Measurements from ENCODE around the gene APOC3. TPM values are rescaled to one million over a fixed set of nuclear protein-coding genes. Genes with fewer than 3 reads are reported as not detected.

The APOC3 gene
- total RNA-seq, 1 experiment from 2014 or later, result not detected

- DNase-seq, result no peak
- no TSS peak for BruUV-seq (replicated peaks)
- Histone ChIP-seq H3K4me2 (ENCODE audit: low read length) (no peak overlapping the region), H4K20me1 (ENCODE audit: low read length) (no peaks in the 10 kb centered on the region), H3K4me3 (ENCODE audit: low read length) (no peak overlapping the region), H3K27me3 (ENCODE audit: low read length) (no peaks in the 10 kb centered on the region), H3K4me1 (ENCODE audit: insufficient read depth, low read length) (peaks cover 16% of the 10 kb centered on the region), H3K9me3 (ENCODE audit: low read length) (no peaks in the 10 kb centered on the region), H3K36me3 (ENCODE audit: low read depth, low read length) (peaks cover 33% of the 10 kb centered on the region), H2AFZ (ENCODE audit: low read length) (no peak overlapping the region), H3K79me2 (ENCODE audit: low read length) (no peaks in the 10 kb centered on the region), H3K27ac (ENCODE audit: low read length) (no peak overlapping the region), H3F3A (ENCODE audit: low read length, unreplicated experiment) (no peaks in the 10 kb centered on the region), H3K9ac (ENCODE audit: low read length) (no peak overlapping the region), H3K9me2 (replicated peaks; ENCODE audit: low read length) (no peaks in the 10 kb centered on the region)
- POLR2A ChIA-PET (ENCODE audit: unreplicated experiment), result no interaction called here
- CTCF ChIA-PET, result no interaction called here
- intact Hi-C loops (cut with micrococcal nuclease), result no loop called here
- no peak for ATAC-seq
- no peak for TF ChIP-seq EZH2 (IDR thresholded peaks at IDR 0.05; ENCODE audit: low read length, unreplicated experiment)
- TF ChIP-seq CTCF (conservative IDR thresholded peaks at IDR 0.05; ENCODE audit: low read depth, low read length), result no peak
- no peak for TF ChIP-seq EZH2phosphoT487 (IDR thresholded peaks at IDR 0.05; ENCODE audit: borderline replicate concordance, low read length)
Observed at GRCh38 chr11:116862951-116863350, 33.2 kb downstream of the APOC3 start.

GRCh38 chr11:116864531-116864930 is 34.8 kb downstream of the APOC3 start:
- H3K27me3 ChIP-seq (ENCODE audit: low read length), result no peaks in the 10 kb centered on the region
- H3K9me3 ChIP-seq (ENCODE audit: low read length), result no peaks in the 10 kb centered on the region
- intact Hi-C loops (cut with micrococcal nuclease), result no loop called here
- ATAC-seq (no peak), DNase-seq (no peak)
- no peaks in the 10 kb centered on the region for H4K20me1 ChIP-seq (ENCODE audit: low read length)
- H3K9ac ChIP-seq (ENCODE audit: low read length), result no peak overlapping the region
- H3K4me3 ChIP-seq (ENCODE audit: low read length), result no peak overlapping the region
- H2AFZ ChIP-seq (ENCODE audit: low read length), result no peak overlapping the region
- H3K27ac ChIP-seq (ENCODE audit: low read length), result no peak overlapping the region
- peaks cover 26% of the 10 kb centered on the region for H3K36me3 ChIP-seq (ENCODE audit: low read depth, low read length)
- no peaks in the 10 kb centered on the region for H3F3A ChIP-seq (ENCODE audit: low read length, unreplicated experiment)
- no peak overlapping the region for H3K4me2 ChIP-seq (ENCODE audit: low read length)
- CTCF ChIA-PET, result no interaction called here
- TF ChIP-seq CTCF (conservative IDR thresholded peaks at IDR 0.05; ENCODE audit: low read depth, low read length) (no peak), EZH2phosphoT487 (IDR thresholded peaks at IDR 0.05; ENCODE audit: borderline replicate concordance, low read length) (no peak), EZH2 (IDR thresholded peaks at IDR 0.05; ENCODE audit: low read length, unreplicated experiment) (no peak)
- BruUV-seq (replicated peaks), result no TSS peak
- no peaks in the 10 kb centered on the region for H3K79me2 ChIP-seq (ENCODE audit: low read length)
- POLR2A ChIA-PET (ENCODE audit: unreplicated experiment), result no interaction called here
- no peaks in the 10 kb centered on the region for H3K9me2 ChIP-seq (replicated peaks; ENCODE audit: low read length)
- H3K4me1 ChIP-seq (ENCODE audit: insufficient read depth, low read length), result peaks cover 16% of the 10 kb centered on the region

- Histone ChIP-seq H3K79me2 (ENCODE audit: low read length) (no peaks in the 10 kb centered on the region), H3K4me3 (ENCODE audit: low read length) (no peak overlapping the region), H3K36me3 (ENCODE audit: low read depth, low read length) (peaks cover 21% of the 10 kb centered on the region), H3K9me2 (replicated peaks; ENCODE audit: low read length) (no peaks in the 10 kb centered on the region), H3K27me3 (ENCODE audit: low read length) (no peaks in the 10 kb centered on the region), H3F3A (ENCODE audit: low read length, unreplicated experiment) (no peaks in the 10 kb centered on the region), H3K9ac (ENCODE audit: low read length) (no peak overlapping the region), H3K4me2 (ENCODE audit: low read length) (no peak overlapping the region), H2AFZ (ENCODE audit: low read length) (no peak overlapping the region), H3K4me1 (ENCODE audit: insufficient read depth, low read length) (peaks cover 19% of the 10 kb centered on the region), H3K27ac (ENCODE audit: low read length) (no peak overlapping the region), H4K20me1 (ENCODE audit: low read length) (no peaks in the 10 kb centered on the region), H3K9me3 (ENCODE audit: low read length) (no peaks in the 10 kb centered on the region)
- TF ChIP-seq EZH2phosphoT487 (IDR thresholded peaks at IDR 0.05; ENCODE audit: borderline replicate concordance, low read length) (no peak), CTCF (conservative IDR thresholded peaks at IDR 0.05; ENCODE audit: low read depth, low read length) (no peak), EZH2 (IDR thresholded peaks at IDR 0.05; ENCODE audit: low read length, unreplicated experiment) (no peak)
- DNase-seq (no peak), ATAC-seq (no peak)
- no TSS peak for BruUV-seq (replicated peaks)
- intact Hi-C loops (cut with micrococcal nuclease), result no loop called here
- ChIA-PET POLR2A (ENCODE audit: unreplicated experiment) (no interaction called here), CTCF (no interaction called here)
Observed at GRCh38 chr11:116865696-116866095, 36.0 kb downstream of the APOC3 start.
